H1 (cell line): ENCODE results near the gene RAP1GAP.

Source experiments
- CTBP2 ChIP-seq: IDR thresholded peaks from 2 replicates; pipeline ENCODE4 v1.7.0; 2011; ENCODE audit warnings: borderline replicate concordance, mild to moderate bottlenecking, moderate library complexity, mixed read lengths, low read length; ENCODE audit not compliant: insufficient read depth, insufficient read length
- CTCF ChIP-seq, 3 experiments: IDR thresholded peaks; 1 replicate in 2 of 3; 2 replicates in 1 of 3; pipeline versions ENCODE4 v1.5.1 to v1.6.1; 2011; ENCODE audit warnings: low read length in 3 of 3, mild to moderate bottlenecking in 3 of 3, inconsistent platforms in 2 of 3, low read depth in 1 of 3, moderate library complexity in 1 of 3; ENCODE audit not compliant: insufficient read depth in 1 of 3; ENCODE audit errors: control extremely low read depth in 1 of 3
- EP300 ChIP-seq, 2 experiments: IDR thresholded peaks; 1 replicate in 1 of 2; 2 replicates in 1 of 2; pipeline ENCODE4 v1.6.1; 2011 to 2012; ENCODE audit warnings: low read depth in 2 of 2, low read length in 2 of 2, mild to moderate bottlenecking in 2 of 2, borderline replicate concordance in 1 of 2, inconsistent platforms in 1 of 2, moderate library complexity in 1 of 2
- EZH2 ChIP-seq: fragments of 200-600 bp; sonication (generic); IDR thresholded peaks from 2 replicates; pipeline ENCODE4 v1.7.1; 2012; ENCODE audit warnings: low read depth, mild to moderate bottlenecking, moderate library complexity, low read length, inconsistent platforms; ENCODE audit not compliant: severe bottlenecking
- POLR2A ChIP-seq, 2 experiments: IDR thresholded peaks; 1 replicate in 1 of 2; 2 replicates in 1 of 2; pipeline ENCODE4 v1.6.1; 2011; ENCODE audit warnings: low read depth in 2 of 2, low read length in 2 of 2, mild to moderate bottlenecking in 2 of 2; ENCODE audit errors: control extremely low read depth in 1 of 2
- SP1 ChIP-seq: IDR thresholded peaks from 2 replicates; pipeline ENCODE4 v1.6.1; 2011; ENCODE audit warnings: low read depth, low read length

DNA sequence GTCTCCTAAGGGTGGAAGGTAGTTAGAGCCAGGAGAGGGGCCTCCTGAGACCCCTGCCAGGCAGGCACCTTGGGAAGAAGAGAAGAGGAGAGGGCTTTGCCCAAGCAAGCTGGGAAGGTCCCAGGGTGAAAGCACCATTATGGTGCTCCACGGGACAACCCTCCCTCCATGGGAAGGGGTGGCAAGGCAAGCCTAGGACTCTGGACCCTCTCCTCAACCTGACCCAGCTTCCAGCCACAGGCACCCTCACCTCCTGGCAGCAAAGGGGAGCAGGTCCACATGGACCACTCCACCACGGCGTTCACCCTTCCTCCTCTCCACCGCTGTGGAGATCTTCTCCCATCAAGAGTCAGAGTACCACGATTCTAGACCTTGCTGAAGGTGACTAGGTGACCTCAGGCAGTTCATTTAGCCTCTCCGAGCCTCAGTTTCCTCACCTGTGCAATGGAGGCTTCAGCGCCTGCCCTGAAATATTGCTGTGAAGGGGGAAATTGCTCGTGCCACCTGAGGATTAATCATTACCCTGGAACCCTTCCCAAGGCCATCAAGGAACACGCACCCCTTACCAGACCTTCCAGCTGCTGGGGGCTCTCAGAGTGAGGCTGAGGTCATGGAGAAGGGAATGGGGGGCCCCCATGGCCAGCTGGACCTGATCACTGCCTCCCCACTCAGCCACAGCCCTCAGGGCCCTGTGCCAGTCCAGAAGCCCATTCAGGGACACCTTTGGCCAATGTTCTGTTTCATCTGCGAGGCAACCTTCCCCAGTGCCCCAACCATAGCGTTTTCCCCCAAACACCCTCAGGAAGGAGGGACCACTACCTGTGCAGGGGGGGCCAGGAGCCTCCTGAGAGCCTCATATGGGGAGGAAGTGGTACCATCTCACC, 1.6 kb downstream of the RAP1GAP start:
- TF ChIP-seq POLR2A (IDR thresholded peaks at IDR 0.05; ENCODE audit: control extremely low read depth in 1 of 2, low read depth in 2 of 2, low read length in 2 of 2) (no peak), CTCF (IDR thresholded peaks at IDR 0.05; ENCODE audit: control extremely low read depth in 1 of 3, insufficient read depth in 1 of 3, low read depth in 1 of 3, low read length in 3 of 3) (no peak), EP300 (IDR thresholded peaks at IDR 0.05; ENCODE audit: borderline replicate concordance in 1 of 2, low read depth in 2 of 2, low read length in 2 of 2) (no peak), CTBP2 (no peak), SP1 (no peak), EZH2 (no peak)
